DMS79 (cell line): ENCODE measurements around the gene FLII.
"Not testable (repeated sequence)": the region's sequence is repeated elsewhere in the genome, so short reads cannot be mapped to it uniquely, and the experiment has no call there.

Source experiments
- DNase-seq: peaks from one replicate; lab custom pipeline; 2025; lab: John Stamatoyannopoulos, UW

FLII gene

DNA sequence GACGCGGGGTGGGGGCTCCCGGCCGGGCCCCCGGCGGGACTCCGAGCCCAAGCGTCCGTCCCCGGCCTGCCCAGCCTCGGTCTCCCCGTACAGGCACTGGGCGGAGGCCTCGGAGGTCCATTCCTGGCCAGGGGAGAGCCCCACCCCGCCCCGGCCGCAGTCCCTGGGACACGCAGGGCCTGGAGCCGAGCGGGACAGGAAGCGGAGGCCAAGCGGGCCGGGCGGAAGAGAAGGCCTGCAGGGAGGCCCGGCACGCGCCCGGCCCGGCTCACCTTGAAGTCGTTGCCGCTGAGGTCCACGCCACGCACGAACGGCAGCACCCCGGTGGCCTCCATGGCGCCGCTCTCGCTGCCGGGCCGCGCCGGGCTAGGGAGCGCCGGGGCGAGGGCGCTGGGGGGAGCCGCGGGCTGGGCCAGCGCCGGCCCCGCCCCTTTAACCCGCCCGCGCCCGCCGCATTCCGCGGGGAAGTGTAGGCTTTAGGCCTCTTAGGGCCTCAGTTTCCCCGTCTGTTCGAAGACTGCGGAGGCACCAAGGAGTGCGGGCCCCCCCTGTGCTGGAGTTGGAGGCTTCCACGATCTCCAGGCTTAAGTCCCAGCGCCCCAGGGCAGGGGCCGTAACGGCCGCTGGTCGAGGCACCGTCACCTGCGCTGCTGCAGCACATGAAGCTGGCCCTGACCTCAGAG is at the start of gene FLII:
FLII (minus strand) TSS at position 383 of the 683 bp plus-strand sequence; CDS start at position 335, 48 bp downstream.
- no peak for DNase-seq

DNA sequence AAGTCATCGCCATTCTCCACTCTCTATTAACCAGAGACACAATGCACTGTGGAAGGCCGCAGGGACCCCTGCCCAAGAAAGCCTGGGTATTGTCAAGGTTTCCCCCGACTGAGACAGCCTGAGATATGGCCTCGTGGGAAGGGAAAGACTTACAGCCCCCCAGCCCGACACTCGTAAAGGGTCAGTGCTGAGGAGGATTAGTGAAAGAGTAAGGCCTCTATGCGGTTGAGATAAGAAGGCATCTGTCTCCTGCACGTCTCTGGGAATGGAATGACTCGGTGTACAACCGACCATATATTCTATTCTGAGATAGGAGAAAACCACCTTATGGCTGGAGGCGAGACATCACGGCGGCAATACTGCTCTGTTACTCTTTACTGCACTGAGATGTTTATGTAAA is 44.7 kb upstream of the FLII start:
- DNase-seq = not testable (repeated sequence)

DNA sequence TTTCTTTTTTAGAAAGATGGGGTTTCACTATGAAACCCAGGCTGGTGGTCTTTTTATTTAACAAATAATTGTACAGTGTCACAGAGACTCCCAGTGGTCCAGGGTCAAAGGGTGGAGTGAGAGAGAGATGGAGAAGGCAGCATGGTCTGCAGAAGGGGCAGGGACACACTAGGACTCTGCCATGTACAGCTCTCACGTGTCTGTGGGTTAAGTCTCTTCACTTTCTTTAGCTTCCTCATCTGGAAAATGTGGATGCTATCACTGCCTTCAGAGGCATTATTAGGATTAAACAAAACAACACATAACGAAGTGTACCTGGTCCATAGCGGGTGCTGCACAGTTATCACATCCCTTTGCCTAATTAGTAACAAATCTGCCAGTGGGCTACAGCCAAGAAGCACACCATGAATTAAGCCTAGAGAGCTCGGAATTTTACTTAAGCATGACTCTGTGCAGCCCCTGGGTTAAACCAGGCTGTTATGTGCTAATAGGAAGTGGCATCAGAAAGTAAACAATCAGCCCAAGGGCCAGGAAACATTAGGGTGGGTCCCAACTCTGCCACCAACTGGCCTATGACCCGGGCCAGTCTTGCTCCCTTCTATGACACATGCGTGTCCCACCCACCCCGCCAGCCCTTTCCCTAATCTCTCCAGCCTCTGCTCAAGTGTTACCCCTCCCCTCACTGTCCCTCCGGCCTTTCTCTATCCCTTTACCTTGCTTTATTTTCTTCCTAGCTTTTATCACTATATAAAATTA is 42.4 kb upstream of the FLII start:
- DNase-seq = no peak

DNA sequence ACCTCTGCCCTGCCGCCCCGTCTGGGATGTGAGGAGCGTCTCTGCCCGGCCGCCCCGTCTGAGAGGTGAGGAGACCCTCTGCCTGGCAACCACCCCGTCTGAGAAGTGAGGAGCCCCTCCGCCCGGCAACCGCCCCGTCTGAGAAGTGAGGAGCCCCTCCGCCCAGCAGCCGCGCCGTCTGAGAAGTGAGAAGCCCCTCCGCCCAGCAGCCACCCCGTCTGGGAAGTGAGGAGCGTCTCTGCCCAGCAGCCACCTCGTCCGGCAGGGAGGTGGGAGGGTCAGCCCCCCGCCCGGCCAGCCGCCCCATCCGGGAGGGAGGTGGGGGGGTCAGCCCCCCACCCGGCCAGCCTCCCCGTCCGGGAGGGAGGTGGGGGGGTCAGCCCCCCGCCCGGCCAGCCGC is 39.5 kb upstream of the FLII start:
- DNase-seq = not testable (repeated sequence)

DNA sequence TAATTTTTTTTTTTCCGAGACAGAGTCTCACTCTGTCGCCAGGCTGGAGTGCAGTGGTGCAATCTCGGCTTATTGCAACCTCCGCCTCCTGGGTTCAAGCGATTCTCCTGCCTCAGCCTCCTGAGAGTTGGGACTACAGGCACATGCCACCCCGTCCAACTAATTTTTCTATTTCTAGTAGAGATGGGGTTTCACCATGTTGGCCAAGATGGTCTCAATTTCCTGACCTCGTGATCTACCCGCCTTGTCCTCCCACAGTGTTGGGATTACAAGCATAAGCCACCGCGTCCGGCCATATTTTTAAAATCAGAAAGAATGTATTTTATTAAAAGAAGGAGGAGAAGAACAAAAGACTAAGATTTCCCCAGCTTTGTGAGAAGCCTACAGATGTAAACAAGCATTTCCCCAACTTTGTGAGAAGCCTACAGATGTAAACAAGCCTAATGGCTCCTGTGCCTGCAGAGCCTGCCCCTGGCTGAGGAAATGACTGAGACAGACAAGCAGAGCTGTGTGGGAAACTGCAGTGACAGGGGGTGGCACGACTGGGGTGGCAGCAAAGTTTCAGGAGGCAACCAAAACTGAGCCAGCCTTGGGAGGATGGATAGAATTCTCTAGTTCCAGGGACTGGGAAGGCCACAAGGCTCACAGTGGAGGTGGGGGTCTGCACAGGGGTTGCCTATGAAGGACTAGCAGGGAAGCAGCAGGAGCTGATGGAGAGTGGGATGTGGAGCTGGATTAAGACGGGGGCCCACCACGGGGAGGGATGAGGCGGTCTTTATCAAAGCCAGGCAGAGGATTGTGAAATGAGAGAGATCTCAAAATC is 33.4 kb upstream of the FLII start:
- DNase-seq = no peak

DNA sequence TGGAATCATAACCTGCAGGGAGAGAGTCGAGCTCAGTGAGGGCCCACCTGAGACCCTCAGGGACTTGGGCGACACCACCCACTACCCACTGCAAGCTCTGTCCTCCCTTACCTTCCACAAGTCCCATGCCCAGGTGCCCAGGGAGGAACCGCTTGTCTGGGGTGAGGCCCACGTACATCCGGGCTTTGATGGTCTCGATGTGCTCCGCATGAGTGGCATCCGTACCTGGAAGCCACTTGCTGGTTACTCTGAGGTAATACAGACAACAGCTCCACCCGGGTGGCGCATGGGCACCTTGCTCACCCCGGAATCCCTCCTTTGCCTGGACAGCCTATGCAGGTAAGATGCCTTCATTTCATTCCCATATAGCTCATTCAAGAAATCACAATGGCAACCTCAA is 26.8 kb upstream of the FLII start:
- no peak for DNase-seq

DNA sequence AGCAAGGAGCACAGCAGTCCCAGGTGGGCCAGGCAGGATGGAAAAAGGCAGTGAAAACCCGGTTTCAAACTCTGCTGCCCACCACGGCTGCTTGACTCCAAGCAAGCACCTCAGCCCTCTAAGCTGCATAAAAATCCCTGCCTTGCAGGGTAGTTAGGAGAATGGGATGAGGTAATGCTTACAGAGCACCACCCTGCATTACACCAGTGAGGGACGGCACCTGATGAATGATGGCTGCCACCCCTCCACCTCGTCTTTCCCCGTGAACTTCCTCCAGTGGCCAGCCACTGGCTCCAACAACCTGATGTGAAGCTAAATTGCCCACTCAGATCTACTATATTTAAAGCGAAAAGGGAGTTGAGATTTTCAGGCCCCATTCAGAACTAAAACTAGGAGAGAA is 23.2 kb upstream of the FLII start:
- no peak for DNase-seq

DNA sequence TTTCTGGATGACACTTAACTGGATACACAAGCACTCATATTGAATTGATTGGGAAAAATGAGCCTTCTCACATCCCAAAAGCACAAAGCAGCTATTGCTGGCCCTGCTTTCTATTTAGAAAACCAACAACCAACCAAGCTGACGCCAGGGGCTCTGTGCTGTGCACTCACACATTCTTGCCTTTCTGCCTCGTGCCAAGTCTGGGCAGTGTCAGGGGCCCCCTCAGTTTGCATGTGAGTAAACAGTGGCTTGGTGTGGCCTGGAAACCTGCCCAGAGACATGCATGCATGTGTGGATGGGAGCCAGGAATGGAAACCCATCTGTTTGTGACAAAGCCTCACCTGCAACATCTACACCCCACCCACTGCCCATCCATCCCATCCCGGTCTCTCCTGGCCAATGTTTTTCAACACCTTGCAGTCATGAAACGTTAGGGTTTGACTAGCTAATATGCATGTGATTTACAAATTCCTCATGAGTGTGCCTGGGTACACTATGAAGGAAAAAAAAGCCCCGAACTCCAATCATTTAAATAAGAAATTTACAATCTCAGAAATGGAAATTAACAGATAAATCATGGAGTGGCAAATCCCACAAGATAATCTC is 22.3 kb upstream of the FLII start:
- DNase-seq = peak; percentile 58

DNA sequence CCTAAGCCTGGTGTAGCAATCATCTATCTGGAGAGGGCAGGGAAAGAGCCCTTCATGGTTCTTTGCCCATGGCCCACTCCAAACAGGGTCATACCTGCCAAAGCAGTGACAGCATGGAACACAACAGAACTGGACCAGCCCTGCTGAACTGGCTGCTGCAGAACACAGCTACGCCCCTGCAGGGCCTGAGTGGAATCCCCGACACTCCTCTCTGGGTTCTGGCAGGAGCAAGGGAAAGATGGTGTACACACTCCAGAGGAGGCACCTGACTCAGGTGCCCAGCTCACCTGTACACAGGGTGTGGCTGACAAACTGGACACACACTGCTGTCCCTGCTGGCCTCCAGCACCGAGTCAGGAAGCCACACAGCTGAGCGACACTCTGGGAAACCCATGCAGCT is 21.7 kb upstream of the FLII start:
- peak; percentile 17 for DNase-seq

DNA sequence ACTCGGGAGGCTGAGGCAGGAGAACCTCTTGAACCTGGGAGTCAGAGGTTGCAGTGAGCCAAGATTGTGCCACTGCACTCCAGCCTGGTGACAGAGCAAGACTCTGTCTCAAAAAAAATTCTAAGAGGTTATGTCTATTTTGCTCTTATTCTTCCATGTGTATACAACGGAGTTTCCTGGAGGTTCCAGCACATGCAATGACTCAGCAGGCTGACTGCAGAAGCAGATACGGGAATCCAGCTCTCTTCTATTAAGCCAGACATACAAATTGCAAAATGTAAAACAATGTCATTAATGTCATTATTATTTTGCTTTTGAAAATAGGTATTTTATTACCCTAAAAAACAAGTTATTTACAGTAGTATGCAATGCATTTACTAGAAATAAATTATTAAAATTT is 20.3 kb upstream of the FLII start:
- DNase-seq = no peak

DNA sequence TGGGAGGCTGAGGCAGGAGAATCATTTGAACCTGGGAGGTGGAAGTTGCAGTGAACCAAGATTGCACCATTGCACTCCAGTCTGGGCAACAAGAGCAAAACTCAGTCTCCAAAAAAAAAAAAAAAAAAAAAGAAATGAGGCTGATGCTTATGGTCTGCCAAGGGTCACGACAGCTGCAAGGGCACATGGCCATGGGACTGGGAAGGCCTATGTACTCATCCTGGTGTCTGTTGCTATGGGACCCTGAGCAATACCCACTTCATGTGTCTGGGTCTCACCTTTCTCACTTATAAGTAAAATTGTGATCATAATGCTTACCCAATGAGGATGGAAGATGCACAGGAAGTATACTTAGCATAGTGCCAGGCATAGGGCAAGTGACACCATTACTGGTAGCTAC is 18.5 kb upstream of the FLII start:
- DNase-seq = no peak

DNA sequence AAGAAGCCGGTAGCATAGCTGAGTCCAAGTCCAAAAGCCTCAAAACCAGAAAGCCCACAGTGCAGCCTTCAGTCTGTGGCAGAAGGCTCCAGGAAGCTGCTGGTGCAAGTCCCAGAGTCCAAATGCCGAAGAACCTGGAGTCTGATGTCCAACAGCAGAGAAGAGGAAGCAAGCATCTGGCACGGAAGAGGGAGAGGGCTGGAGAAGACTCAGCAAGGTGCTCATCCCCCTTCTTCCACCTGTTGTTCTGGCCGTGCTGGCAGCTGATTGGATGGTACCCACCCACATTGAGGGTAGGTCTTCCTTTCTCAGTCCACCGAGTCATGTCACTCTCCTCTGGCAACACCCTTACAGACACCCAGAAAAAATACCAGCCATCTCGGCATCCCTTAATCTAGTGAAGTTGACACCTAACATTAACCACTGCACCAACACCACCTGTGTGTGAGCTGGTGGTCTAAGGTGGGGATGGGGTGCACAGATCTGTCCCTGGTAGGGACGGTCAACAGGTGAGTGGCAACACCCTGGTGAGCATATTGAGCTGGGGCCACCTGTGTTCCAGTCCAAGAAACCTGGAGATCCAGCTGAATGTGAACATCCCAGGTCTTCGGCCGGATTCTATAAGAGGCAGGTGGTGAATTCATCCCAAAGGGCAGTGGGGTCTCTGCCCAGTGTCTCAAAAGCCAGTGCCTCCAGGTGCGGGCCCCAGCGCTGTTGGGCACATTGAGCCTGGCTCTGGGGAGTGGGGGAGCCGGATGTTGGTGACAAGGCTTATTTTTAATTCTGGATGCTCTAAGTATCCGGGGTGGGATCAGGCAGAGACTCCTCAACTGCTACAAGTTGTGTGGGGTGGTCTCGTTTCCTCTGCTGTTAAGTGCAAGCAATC is 11.8 kb upstream of the FLII start:
- no peak for DNase-seq

DNA sequence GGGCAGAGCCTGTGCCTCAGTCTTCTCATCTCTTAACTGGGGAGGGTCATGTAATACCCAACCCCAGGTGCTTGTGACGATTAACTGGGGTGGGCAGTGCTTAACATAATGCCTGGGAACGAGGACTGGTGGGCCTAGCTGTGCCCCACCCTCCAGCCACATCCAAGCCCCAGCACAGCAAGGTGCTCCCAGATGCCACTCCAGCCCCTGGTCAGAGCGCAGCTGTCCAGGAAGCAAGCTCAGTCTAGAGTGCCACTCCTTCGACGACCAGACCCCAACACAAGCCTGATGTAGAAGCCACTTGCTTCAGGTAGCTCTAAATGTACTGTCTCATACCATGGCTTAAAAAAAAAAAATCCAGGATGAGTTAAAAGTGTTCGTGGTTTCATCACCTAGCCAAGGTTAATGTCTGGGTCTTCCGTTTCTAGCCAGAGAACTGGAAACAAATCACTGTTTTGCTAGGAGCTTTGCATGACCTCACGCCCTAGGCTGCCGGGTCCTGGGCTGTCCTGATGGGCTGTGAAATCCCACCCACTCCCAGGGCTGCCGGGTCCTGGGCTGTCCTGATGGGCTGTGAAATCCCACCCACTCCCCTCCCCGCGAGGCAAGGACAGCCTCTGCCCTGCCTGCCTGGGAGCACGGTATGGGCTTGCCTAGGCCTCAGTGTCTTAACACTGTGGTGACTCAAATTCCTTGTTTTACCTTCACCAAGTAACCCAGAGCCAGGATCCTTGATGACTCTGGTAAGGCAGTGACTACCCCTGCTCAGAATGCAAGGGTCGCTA is 9.6 kb upstream of the FLII start:
- no peak for DNase-seq

DNA sequence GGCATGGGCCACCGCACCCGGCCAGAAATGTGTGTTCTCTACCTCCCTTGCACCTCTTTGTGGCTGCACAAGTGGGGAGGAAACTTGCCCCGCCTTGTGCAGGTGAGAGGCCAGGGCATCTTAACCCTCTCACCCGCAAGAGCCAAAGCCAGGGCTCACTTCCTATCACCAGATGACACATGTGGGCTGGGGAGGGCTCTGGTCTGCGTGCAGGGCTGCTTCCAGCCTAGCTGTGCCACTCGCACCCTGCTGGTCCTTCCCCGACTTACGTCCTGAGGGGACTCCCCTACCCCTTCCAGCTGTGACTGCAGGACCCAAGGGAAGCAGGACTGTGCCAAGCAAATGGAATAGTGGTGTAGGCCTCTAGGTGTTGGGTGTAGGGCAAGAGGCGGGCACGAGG is 8.8 kb upstream of the FLII start:
- no peak for DNase-seq

DNA sequence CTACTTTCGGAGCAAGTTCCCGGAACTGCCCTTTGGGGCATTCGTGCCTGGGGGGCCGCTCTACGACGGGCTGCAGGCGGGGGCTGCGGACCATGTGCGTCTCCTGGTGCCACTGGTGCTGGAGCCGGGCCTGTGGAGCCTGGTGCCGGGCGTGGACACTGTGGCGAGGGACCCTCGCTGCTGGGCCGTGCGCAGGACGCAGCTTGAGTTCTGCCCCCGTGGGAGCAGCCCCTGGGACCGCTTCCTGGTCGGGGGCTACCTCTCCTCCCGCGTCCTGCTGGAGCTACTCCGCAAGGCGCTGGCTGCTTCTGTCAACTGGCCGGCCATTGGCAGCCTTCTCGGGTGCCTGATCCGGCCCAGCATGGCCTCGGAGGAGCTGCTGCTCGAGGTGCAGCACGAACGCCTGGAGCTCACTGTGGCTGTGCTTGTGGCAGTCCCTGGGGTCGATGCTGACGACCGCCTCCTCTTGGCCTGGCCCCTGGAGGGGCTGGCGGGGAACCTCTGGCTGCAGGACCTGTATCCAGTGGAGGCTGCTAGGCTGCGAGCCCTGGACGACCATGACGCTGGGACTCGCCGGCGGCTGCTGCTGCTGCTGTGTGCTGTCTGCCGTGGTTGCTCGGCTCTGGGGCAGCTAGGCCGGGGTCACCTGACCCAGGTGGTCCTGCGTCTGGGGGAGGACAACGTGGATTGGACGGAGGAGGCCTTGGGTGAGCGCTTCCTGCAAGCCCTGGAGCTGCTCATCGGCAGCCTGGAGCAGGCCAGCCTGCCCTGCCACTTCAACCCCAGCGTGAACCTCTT is 5.5 kb upstream of the FLII start:
- DNase-seq = no peak

DNA sequence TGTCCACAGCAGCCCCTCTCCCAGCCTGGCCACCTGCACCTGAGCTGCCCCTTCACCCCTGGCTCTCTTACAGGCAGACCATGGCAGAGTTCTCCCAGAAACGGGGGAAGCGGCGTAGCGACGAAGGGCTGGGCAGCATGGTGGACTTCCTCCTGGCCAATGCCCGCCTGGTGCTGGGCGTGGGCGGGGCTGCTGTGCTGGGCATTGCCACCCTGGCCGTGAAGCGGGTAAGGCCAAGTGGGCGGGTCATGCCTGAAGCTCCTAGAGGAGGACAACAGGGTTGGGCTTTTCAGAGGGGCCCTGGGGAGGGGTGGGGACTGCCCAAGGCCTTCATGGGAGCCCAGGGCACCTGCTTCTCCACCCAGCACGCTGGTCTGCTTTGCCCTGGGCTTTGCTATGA is 4.1 kb upstream of the FLII start:
- no peak for DNase-seq

DNA sequence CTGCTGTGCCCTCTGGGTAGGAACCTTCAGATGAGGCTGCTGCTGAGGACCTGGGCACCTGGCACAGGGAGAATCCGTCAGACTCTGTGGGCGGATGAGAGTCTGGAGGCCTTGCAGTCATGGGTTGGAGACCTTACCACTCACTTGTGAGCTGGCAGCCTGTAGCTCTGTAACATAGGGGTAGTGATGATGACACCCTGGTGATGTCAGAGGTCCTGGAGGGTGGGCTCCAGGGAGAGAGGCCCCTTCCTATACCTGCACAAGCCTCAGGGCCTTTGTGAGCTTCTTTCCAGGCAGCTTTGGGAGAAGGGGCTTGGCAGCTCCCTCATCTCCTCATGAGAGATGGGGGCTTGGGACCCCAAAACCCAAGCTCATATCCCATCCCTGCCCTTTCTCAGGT is 3.6 kb upstream of the FLII start:
- DNase-seq = no peak

DNA sequence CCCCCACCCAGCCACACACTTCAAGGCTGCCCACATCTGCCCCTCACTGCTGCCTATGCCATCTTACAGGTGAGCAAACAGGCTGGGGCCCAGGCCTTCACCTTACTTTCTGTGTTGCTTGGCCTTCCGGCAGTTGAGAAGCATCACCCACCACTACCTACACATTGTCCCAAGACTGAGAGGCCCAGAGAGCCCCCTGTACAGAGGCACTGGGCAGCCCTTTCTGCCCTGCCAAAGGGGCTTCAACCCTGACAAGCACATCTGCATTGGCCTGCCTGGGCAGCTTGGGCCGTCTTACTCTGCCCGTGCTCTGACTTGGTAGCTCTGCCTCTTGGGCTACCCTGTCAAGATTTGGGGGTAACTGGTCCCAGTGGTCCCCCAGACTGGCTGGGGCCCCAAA is 3.1 kb upstream of the FLII start:
- no peak for DNase-seq

DNA sequence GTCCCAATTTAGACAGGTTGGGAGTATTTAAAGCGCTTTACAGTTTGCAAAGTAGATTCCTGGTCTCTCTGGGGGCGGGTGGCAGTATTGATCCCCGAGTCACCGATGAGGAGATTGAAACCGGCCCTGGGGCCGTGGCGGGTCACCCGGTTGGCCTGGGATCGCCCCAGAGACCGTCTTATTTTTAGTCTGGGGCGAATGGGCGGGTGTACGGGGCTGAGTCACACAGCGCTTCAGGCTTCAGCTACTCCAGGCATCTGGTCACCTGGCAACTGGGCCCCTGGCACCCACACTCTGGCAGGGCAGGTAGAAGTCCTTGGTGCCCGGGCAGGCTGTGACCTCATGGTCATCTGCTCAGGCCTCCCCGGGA is 2.6 kb upstream of the FLII start:
- no peak for DNase-seq
